ENCODE data around the gene GNG7.
"Not testable (repeated sequence)": the region's sequence is repeated elsewhere in the genome, so short reads cannot be mapped to it uniquely, and the experiment has no call there.

GNG7 gene

DNA sequence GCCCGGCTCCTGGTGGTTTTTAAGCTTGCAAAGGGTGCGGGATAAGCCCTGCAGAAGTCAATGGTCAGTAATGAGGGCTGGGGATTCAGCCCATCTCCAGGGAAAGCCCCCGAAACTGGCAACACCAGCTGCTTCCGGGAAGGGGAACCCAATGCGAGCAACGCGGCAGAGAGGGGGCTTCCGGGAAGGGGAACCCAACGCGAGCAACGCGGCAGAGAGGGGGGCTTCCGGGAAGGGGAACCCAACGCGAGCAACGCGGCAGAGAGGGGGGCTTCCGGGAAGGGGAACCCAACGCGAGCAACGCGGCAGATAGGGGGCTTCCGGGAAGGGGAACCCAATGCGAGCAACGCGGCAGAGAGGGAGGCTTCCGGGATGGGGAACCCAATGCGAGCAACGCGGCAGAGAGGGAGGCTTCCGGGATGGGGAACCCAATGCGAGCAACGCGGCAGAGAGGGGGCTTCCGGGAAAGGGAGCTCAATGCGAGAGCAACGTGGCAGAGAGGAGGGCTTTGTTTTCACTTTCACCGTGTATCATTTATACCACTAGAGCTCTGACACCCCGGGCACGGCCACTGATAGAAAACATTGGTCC, 80.0 kb downstream of the GNG7 start:
- DNase-seq (ENCODE audit: low read depth in 2 of 2), result not testable (repeated sequence)

DNA sequence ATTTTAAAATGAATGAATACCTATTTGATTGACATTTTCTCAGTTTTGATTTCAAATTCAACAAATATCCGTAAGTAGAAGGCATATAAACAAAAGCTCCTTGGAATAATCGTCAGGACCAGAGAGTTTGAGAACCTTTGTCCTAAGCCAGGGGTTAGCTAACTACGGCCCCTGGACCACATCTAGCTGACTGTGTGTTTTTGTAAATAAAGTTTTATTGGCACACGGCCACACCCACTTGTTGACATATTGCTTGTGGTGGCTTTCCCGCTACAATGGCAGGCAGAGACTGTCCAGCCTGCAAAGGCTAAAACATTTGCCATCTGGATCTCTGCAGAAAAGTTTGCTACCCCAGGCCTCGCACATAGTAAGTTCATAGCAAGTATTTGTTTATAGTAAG, 83.4 kb downstream of the GNG7 start:
- no peak for DNase-seq (ENCODE audit: low read depth in 2 of 2)

DNA sequence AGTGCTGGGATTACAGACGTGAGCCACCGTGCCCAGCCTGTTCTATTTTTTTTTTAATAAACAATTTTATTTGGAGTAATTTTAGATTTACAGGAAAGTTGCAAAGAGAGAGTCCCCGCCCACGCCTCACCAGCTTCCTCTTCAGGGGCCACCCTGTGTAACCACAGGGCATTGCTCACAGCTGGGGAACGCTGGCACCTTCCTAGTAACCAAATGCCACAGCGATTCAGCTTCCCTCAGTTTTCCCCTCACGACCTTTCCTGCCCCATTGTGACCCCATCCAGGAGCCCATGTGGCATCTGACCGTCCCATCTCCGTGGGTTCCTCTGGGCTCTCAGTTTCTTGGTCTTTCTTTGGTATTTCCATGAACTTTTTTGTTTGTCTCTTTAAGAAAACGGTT, 83.9 kb downstream of the GNG7 start:
- DNase-seq (ENCODE audit: low read depth in 2 of 2), result peak; percentile 60 to 76

DNA sequence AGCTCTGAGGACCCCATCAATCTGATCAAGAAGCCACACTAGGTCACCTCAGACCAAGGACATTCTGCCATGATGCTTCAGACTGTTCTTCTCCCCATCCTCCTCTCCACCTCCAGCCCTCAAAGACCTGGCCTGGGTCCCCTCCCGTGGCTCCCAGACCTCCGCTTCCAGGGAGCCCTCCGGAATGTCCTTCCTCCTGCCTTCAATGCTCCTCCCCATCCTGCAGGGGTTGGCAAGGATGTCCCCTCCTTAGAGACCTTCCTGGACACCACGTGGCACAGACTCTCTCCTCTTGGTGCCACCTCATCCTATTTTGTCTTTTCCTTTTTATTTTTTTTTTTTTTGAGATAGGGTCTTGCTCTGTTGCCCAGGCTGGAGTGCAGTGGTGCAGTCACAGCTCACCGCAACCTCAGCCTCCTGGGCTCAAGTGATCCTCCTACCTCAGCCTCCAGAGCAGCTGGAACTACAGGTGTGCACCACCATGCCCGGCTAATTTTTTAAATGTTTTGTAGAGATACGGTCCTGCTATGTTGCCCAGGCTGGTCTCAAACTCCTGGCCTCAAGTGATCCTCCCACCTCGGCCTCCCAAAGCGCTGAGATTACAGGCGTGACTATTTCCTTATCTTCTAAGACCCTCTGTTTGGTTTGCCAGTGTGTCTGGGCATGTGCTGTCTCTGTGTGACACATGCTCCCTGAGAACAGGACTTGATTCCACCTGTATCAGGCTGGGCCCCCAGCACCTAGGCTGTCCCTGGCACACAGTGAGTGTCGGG, 84.9 kb downstream of the GNG7 start:
- no peak for DNase-seq (ENCODE audit: low read depth in 2 of 2)

DNA sequence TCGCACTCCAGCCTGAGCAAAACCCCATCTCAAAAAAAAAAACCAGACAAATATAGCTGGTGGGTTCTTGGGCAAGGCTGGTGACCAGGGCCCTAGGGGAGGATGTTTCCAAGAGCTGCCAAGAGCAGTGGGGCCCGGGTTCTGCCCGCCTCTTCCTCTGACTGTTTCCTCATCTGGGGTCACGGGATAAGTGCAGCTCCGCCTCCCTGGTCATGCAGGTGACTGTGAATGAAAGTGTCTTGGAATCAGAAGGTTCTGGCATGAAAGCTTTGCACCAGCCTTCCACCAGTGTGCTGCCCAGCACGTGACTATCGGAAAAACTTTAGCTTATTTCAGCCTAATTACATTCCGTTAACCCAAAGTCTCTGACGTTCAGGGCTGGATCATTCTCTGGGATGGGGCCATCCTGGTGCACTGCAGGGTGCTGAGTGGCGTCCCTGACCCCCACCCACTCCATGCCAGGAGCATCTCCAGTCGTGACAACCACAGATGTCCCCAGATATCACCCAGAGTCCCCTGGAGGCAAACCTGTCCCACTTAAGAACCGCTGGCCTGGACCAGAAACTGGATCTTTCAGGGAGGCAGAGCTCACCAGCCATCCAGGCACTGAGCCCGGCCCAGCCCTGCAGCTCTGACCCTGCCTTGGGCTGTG, 85.6 kb downstream of the GNG7 start:
- no peak for DNase-seq (ENCODE audit: low read depth in 2 of 2)

- no peak for DNase-seq (ENCODE audit: low read depth in 2 of 2)
Observed at GRCh38 chr19:2615782-2616181, 86.7 kb downstream of the GNG7 start.

DNA sequence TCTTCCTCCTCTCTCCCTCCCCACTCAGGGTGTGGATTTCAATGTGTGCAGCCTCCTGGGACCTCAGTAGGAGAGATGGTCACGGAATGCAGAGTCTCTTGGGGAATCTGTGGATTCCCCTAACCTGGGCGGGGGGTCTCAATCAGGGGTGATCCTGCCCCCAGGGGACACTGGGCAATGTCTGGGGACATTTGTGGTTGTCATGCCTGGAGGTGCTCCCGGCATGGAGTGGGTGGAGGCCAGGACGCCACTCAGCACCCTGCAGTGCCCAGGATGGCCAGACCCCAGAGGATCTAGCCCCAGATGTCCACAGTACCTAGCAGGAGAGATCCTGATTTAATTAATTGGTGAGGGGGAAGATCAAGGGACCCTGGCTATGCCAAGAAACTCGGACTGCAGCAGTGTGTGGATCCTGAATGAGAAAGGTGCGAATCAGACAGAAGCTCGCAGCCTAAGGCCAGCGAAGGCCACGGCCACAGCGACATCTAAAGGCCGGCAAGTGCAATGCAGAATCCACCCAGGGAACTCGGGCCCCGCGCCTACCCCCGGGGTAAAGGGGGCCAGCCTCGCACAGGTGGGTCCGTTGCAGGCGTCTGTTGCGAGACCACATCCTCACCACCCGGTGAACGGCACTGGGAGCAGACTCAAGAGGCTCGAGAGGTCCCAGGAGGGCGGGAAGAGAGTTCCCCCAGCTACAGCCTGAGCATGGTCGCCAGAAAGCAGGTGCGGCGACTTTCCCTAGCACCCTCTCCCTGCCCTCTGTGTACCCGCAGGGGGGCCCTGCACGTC, 88.8 kb downstream of the GNG7 start:
- DNase-seq (ENCODE audit: low read depth in 2 of 2), result no peak

GRCh38 chr19:2612619-2613249, 89.8 kb downstream of the GNG7 start:
- DNase-seq (ENCODE audit: low read depth in 2 of 2), result no peak

DNA sequence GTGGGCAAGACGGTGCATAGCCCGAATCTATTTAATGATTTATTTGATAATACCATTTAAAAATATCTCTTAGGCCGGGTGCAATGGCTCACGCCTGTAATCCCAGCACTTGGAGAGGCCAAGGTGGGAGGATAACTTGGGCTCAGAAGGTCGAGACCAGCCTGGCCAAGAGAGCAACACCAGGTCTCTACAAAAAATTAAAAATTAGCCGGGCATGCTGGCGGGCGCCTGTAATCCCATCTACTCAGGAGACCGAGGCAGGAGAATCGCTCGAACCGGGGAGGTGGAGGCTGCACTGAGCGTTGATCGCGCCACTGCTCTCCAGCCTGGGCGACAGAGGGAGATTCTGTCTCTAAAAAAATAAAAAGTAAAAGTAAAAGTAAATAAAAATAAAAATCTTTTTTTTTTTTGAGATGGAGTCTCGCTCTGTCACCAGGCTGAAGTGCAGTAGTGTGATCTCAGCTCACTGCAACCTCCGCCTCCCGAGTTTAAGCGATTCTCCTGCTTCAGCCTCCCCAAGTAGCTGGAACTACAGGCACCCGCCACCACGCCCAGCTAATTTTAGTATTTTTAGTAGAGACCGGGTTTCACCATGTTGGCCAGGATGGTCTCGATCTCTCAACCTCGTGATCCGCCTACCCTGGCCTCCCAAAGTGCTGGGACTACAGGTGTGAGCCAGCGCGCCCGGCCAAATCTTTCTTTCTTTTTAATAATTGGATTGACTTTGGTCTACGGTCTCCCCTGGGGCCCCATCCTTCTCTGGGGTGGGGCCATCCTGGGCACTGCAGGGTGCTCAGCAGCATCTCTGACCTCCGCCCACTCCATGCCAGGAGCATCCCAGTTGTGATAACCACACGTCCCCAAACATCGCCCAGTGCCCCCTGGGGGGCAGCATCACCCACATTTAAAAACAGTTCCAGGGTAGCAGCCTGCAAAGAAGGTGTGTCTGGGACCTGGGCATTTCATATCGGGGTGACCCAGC, 90.7 kb downstream of the GNG7 start:
- DNase-seq (ENCODE audit: low read depth in 2 of 2), result no peak

DNA sequence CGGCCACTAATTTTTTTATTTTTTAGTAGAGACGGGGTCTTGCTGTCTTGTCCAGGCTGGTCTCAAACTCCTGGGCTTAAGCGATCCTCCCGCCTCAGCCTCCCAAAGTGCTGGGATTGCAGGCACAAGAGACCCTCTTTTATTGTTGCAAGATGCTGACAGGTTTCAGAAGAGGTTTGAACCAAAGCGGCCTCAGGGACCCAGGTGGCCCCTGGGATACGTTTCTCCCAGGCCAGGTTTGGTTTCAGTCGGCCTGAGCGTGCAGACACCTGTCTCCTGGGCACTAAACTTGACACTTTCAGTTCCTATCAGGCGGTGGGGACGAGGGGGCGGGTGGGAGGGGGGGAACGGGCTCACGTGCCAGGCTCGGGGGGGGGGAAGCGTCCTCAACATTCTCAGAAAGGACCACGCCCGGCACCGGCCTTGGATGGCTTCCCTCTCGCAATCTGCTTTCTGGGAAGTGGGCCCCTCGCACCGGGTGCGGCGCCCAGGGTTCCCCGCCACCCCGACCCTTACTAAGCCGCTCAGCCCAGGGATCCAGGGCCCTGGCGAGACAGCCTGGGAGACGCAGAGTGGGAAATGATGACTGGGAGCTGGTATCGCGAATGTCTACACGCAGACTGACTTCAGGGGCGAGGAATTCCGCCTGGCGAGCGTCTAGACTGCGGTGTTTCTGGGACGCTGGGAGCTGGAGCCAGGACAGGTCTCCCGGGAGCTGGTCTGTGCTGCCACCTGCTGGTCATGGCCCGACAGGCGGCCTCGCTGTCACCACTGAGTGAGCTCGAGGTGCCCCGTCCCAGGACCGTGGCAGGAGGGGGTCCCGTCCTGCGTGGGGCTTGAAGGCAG, 91.6 kb downstream of the GNG7 start:
- DNase-seq (ENCODE audit: low read depth in 2 of 2), result peak; percentile 72 to 74

DNA sequence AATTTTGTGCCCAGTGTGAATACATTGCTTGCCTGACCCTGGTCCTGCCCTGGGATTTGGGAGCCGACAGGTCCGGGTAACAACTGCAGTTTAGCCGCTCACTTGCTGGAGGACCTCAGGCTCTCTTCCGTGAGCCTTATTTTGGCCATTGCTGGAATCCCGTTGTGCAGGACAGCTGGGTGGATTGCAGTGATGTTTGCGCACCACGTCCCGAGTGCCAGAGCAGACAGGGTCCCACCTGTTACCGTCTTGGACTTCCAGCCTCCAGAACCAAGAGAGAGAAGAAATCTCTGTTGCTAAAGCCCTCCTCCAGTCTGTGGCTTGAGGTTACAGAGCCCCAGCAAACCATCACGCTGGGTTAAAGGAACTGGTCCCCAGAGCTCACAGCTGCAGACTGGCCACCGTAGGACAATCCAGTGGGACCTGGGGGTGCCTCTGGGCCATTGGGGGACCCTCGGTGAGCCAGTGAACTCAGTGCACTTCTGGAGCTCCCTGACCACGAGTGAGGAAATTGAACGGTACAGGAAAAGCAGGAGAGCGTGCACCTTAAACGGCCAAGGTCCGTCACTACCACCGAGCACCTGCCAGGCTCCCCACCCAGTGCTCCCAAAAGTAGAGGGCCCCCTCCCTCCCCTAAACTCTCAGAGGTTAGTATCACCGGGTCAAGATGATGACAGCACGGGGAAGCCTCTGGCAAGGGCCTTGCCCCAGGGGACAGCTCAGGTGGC, 92.9 kb downstream of the GNG7 start:
- no peak for DNase-seq (ENCODE audit: low read depth in 2 of 2)

- not testable (repeated sequence) for DNase-seq (ENCODE audit: low read depth in 2 of 2)
Observed at GRCh38 chr19:2609034-2609388, 93.5 kb downstream of the GNG7 start.

DNA sequence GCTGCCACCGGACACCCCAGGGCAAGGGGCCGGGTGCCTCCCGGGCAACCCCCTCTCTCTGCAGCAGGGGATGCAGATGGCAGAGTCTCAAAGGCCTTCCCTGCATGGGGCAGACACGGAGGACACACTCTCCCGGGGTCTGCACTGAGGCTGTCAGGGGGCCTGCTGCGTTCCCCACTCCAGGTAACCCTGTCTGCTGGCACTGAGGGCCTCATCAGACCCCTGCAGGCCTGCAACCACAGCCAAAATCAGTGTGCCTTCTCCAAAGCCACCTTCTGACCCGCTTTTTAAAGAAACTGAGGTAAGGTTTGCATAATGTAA, 93.9 kb downstream of the GNG7 start:
- no peak for DNase-seq (ENCODE audit: low read depth in 2 of 2)

DNA sequence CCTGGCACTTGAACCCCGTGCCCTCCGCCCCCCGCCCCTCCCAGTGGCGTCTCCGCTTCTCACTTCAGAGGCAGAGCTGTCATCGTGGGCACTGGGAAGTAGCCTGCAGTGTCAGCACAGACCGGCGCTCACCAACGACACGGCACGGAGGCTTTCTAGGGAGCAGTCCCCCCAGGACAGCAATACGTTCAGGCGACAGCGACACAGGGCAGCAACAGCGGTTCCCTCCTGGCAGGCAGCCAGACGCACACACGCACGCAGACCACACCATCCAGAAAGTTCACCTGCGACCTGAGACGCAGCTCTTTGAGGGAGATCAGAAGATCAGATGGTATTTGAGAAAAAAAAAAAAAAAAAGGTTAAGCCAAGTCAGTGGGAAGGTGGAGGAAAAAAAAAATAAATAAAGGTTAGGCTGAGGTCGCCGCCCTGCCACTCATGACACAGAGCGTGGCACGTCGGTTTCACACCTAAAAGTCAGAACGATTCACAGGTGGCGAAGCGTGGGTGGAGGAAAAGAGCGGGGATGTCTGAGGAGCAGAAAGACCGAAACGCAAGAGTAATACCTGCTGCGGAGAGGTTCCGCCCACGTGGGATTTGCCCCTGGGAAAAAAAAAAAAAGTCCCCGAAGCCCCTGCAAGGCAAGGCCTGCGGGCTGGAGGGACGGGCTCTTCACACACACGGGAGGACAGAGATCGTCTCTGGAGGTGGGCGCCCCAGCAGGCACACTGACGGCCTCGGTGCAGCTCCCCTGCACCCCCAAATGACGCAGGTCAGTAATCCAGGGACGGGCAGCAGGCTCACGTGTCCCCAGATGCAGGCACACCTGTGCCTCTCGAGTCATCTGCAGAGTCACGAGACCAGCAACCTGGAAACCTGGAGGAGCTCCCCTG, 94.5 kb downstream of the GNG7 start:
- DNase-seq (ENCODE audit: low read depth in 2 of 2), result peak; percentile 81 to 93

- DNase-seq (ENCODE audit: low read depth in 2 of 2), result not testable (repeated sequence)
Observed at GRCh38 chr19:2606774-2607173, 95.7 kb downstream of the GNG7 start.

DNA sequence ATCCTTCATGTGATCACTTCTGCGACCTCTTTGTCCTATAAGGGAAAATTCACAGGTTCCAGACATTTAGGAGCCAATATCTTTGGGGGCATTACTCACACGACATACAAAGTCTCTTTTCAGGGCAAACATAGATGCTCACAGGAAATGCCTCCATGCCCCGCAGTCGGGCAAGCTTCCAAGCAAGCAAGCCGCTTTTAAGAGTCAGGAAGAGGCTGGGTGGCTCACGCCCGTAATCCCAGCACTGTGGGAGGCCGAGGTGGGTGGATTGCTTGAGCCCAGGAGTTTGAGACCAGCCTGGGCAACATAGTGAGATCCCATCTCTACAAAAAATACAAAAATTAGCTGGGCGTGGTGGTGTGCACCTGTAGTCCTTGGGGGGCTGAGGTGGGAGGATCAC, 96.6 kb downstream of the GNG7 start:
- DNase-seq (ENCODE audit: low read depth in 2 of 2), result not testable (repeated sequence)

GRCh38 chr19:2604747-2605329, 97.7 kb downstream of the GNG7 start:
- no peak for DNase-seq (ENCODE audit: low read depth in 2 of 2)

GRCh38 chr19:2603334-2603733, 99.2 kb downstream of the GNG7 start:
- no peak for DNase-seq (ENCODE audit: low read depth in 2 of 2)

All from stimulated activated CD8-positive, alpha-beta memory T cell treated with anti-CD3 and anti-CD28 coated beads, Interleukin-15, amount 100 ng/mL, for 4 hours (primary cell).